HG02884 (cell line): ENCODE measurements around the gene SMARCA1.

ENCODE experiments used
- ATAC-seq: cut with Tn5 transposase; IDR thresholded peaks from one replicate; pipeline ENCODE4 v1.9.1; 2021; ENCODE audit warnings: mild to moderate bottlenecking, moderate library complexity; ENCODE audit not compliant: unreplicated experiment

The SMARCA1 gene

DNA sequence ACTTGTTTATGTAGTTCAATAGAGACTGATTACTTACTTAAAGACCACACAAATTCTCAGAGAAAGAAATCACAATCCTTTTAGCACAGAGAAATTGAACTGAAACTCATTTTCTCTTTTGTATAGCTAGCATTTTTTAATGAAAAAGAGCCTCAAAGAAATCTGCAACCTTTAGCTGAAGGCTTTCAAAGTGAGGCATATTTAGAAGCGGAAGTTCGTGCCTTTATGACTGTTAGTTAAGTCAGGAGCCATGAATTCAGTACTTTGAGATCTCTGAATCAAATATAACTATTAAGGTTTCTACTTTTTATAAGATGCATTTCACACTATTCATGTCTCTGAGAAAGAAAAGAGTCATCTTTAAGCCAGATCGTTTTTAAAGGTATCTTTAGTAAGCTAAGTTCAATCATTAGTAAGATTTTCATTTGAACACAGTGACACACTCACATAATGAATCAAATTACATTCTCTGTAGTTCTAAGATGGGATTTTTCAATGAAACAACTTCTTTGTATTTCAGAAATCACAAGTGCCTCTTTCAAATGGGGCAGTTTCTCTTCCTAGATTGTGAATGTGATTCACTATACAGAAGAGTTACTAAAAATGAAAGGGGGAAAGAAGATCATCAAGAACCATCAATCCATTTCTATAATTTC lies 61.4 kb downstream of the SMARCA1 start:
- no peak for ATAC-seq

DNA sequence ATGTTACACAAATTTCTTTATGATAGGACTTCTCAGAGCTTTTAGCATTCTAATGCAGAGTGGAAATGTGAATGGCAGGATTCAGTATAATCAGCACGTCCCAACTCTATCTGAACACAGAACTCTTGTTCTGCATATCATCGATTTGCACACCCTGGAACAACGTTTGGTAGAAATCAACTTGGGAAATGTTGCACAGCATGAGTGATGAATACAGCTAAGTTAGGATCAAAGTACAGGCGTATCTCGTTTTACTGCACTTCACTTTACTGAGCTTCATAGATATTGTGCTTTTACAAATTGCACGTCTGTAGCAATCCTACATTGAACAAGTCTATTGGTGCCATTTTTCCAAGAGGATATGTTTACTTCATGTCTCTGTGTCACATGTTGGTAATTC lies 70.8 kb downstream of the SMARCA1 start:
- ATAC-seq: no peak

GRCh38 chrX:129450123-129450522 lies 73.2 kb downstream of the SMARCA1 start:
- ATAC-seq: no peak

- ATAC-seq: no peak
These were observed 74.1 kb downstream of the SMARCA1 start for GRCh38 chrX:129449148-129449547.

GRCh38 chrX:129445436-129445835 lies 77.9 kb downstream of the SMARCA1 start:
- no peak for ATAC-seq

DNA sequence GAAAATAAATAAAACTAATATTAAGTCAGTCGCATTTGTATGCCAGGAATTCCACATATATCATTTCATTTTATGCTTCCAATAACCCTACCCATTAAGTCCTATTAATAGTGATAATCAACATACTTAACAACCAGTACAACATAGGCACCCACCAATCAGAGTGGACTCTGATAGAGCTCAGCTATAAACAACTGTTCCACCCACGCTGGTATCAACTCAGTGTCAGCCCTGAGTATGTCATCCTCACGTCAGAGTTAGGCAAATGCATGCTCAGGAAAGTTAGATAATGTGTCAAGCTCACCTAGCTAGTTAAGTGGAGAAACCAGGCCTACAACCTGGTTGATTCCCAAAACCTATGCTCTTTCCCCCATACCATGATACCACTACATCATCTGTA lies 89.3 kb downstream of the SMARCA1 start:
- ATAC-seq: no peak

DNA sequence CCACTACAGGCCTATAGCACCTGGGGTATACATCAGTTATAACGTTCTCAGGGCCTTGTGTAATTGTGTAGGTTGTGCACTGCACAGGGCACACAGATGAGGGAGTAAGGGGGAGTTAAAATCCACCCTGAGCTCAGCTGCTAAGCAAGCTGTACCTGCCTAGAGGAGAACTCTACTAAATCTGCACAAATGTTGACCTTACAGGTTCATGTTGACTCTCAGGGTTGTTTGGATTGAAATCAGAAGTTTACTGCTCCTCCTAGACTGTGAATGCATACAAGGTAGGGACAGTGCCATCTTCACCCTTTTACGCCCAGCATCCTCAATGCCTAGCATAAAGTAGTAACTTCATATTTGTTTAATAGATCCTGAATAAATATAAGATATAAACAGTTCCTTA lies 89.8 kb downstream of the SMARCA1 start:
- ATAC-seq: no peak

DNA sequence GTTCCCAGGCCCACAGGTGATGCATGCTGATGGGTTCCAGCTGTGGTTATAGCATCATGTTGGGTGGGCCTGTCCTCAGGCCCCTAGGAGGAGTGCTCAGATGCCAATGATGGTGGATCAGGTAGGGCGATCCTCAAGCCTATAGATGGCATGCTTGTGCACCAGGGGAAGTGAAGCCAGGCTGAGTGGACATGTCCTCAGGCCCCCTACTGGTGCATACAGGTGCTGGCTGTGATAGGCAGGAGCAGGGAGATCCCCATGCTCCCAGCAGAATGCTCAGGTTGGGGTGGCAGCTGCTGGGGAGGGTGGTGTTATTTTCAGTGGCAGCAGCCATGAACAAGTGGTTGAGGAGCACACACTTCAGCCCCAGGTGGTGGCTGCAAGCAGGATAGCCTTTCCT lies 96.0 kb downstream of the SMARCA1 start:
- ATAC-seq: no peak

- no peak for ATAC-seq
These were observed 100.1 kb downstream of the SMARCA1 start for GRCh38 chrX:129423191-129423590.

GRCh38 chrX:129404670-129405008 lies 118.7 kb downstream of the SMARCA1 start:
- ATAC-seq: no peak

DNA sequence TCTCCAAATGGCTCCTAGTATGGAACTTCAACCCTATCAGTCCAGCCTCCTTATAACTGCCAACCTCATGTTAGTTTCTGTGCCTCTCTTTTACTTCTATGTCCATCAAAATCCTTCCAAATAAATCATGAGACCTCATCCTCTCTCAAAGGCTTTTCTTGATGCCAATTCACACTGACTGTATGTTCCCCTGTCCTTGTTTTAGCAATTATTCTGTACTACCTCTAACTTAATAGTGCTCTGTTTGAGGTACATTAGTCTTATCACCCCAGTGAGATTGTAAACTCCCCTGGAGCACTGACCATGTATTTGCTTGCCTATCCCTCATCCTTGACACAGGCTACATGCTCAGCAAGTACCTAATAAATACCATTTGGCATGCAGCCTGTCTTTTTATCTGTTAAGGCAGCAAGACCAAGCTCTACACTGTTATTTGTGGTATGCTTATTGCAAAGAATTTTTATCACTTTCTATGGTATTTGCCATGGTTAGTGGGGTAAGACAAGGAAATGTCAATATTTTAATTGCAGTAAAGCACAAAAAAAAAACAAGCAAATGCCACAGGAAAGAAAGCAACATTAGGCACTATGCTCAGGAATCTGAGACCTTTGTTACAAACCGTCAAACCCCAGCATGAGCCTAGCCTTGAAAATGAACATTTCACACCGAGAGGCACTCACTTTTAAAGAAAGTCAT lies 119.2 kb downstream of the SMARCA1 start:
- ATAC-seq: no peak
